ENCODE measurements around the gene ADAMTSL1.

DNA sequence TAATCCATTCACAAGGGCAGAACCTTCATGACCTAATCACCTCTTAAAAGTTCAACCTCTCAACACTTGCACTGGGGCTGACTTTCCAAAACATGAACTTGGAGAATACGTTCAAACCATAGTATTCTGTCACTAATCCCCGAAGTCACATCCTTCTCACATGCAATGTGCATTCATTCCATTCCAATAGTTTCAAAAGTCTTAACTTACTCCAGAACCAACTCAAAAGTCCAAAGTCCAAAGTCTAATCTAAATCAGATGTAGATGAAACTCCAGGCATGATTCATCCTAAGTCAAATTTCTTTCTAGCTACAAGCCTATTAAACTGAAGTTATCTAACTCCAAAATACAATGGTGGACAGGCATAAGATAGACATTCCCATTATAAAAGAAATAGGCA, 21.7 kb upstream of the ADAMTSL1 start:
- TF ChIP-seq, protein P1, sequence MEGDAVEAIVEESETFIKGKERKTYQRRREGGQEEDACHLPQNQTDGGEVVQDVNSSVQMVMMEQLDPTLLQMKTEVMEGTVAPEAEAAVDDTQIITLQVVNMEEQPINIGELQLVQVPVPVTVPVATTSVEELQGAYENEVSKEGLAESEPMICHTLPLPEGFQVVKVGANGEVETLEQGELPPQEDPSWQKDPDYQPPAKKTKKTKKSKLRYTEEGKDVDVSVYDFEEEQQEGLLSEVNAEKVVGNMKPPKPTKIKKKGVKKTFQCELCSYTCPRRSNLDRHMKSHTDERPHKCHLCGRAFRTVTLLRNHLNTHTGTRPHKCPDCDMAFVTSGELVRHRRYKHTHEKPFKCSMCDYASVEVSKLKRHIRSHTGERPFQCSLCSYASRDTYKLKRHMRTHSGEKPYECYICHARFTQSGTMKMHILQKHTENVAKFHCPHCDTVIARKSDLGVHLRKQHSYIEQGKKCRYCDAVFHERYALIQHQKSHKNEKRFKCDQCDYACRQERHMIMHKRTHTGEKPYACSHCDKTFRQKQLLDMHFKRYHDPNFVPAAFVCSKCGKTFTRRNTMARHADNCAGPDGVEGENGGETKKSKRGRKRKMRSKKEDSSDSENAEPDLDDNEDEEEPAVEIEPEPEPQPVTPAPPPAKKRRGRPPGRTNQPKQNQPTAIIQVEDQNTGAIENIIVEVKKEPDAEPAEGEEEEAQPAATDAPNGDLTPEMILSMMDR (IDR thresholded peaks at IDR 0.05) = no peak
- TF ChIP-seq POLR2A (IDR thresholded peaks at IDR 0.05) = no peak
